Fibroblast of skin of left quadriceps (primary cell): ENCODE results near the gene GNG7.
"Not testable (repeated sequence)": the region's sequence is repeated elsewhere in the genome, so short reads cannot be mapped to it uniquely, and the experiment has no call there.

ENCODE experiments used
- DNase-seq, 2 experiments: peaks; one replicate each; pipeline ENCODE4 v3.0.0-alpha.2; 2013; ENCODE audit warnings: low read depth in 2 of 2

The GNG7 gene

DNA sequence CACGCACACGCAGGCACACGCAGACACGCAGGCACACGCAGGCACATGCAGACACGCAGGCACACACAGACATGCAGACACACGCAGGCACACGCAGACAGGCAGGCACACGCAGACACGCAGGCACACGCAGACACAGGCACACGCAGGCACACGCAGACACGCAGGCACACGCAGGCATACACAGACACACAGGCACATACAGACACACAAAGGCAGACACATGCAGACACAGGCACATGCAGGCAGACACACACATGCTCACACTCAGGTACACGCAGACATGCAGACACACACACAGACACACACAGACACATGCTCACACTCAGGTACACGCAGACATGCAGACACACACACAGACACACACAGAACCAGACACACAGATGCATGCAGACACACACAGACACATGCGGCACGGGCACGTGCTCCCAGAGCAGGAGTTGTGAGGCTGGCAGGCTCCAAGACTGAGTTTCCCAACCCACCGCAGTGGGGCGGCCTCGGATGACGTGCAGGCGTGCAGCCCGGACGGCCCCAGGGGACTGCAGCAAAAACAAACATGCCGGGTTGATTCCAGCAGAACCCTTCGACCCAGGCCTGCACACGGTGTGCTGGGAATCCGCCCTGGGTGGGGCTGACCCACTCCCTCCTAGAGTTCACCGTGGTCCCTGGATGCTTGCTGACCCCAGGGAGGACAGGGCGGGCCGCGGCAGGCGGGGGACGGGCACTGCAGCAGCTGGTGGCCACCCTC, 126.6 kb downstream of the GNG7 start:
- DNase-seq = no peak

DNA sequence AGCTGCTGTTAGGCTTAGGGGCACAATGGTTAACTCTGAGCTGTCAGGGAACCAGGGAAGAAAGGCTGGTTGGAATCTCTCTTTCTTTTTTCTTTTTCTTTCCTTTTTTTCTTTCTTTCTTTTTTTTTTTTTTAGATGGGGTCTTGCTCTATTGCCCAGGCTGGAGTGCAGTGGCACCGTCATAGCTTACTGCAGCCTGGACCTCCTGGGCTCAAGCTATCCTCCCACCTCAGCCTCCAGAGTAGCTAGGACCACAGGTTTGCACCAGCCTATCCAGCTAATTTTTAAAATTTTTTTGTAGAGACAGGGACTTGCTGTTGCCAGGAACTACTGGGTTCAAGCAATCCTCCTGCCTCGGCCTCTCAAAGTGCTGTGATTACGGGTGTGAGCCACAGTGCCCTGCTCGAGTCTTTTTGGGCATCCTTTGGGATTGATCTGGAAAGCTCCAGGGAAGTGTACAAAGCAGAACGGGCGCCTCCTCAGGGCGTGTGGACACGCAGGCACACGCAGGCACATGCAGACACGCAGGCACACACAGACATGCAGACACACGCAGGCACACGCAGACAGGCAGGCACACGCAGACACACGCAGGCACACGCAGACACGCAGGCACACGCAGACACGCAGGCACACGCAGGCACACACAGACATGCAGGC, 127.4 kb downstream of the GNG7 start:
- no peak for DNase-seq

DNA sequence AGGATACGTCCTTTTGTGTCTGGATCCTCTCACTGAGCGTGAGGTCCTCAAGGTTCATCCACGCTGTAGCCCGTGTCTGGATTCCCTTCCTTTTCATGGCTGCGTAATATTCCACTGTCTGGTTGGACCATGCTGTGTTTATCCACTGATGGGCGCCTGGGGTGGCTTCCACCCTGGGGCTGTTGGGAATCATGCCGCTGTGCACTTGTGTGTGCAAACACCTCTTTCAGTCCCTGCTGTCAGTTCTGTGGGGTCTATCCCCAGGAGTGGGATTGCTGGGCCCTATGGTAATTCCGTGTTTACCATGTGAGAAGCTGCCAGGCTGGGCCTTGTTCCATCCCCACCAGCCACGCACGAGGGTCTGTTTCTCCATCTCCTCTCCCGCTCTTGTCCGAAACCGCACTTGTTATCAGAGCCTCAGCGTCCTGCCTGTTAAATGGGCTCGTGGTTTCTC, 128.0 kb downstream of the GNG7 start:
- DNase-seq = no peak

DNA sequence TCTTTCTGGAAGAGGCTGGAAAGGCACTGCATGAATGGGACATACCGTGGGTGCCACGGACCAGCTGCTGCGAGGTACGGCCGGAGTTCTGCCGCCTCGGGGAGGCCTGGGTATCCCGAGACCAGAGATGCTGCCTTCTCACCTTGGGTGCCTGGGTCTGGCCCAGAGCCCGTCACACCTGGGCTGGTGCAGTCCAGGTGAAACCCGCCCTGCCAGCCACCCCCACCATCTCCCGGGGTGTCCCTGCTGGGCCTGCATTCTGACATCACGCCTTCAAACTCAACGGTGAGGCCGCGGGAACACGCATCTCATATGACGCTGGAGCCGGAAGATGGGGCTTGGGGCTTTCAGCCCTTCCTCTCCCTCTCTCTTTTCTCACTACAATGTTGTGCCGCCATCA, 128.6 kb downstream of the GNG7 start:
- no peak for DNase-seq

DNA sequence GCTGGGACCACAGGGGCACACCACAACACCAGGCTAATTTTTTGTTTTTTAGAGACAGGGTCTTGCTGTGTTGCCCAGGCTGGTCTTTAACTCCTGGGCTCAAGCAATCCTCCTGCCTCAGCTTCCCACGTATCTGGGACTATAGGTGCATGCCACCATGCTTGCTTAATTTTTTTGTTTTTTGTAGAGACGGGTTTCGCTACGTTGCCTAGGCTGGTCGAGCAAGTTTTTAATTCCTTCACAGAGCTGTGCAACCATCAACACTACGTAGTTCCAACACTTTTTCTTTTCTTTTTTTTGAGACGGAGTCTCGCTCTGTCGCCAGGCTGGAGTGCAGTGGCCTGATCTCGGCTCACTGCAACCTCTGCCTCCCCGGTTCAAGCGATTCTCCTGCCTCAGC, 130.3 kb downstream of the GNG7 start:
- not testable (repeated sequence) for DNase-seq

DNA sequence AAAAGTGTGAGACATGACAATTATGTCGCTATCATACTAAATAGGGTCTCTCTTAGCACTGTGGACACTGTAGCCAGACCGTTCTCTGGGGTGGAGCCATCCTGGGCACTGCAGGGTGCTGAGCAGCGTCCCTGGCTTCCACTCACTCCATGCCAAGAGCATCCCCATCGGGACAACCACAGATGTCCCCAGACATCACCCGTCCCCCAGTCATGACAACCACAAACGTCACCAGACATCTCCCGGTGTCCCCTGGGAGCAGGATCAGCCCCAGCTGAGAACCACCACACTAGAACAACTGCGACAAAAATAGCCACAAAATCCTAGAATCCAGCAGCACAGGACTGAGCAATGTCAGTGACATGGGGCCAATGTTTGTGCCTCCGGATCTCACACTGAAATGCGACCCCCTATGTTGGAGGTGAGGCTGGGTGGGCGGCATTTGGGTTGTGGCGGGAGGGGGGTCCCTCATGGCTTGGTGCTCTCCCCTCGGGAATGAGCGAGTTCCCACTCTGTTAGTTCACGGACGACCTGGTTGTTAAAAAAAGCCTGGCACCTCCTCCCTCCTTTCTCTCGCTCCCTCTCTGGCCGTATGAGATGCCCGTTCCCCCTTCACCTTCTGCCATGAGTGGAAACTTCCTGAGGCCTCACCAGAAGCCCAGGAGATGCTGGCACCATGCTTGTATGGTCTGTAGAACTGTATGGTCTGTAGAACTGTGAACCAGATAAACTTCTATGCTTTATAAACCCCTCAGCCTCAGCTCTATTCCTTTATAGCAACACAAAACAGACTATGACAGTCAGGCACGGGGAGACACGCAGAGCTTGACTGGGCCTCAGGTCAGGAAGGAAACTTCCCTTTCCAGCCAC, 132.7 kb downstream of the GNG7 start:
- DNase-seq = no peak

DNA sequence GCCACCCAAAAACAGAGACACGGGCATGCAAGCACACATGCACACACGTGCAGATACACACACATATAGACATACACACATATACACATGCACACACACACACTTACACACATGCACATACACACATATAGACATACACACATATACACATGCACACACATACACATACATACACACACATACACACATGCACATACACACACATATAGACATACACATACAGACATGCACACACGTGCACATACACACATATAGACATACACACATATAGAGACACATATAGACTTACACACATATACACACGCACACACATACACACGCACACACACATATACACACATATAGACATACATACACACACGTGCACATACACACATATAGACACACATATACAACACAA, 134.5 kb downstream of the GNG7 start:
- DNase-seq = no peak

DNA sequence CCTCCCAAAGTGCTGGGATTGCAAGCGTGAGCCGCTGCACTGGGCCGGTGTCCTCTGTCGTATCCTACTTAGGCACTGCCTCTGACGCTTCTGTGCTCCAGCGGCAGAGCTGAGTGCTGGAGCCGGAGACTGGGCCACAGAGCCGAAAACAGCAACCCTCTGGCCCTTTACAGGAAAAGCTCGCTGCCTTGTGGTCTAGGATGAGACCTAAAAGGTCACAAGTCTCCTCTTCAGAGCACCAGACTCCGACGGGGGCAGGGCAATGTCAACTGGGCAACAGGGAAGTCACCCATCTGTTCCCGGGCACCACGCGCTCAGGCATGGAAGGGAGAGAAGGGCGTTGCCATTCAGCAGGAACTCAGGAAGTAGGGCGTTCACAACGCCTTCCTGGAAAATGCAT, 134.9 kb downstream of the GNG7 start:
- no peak for DNase-seq

DNA sequence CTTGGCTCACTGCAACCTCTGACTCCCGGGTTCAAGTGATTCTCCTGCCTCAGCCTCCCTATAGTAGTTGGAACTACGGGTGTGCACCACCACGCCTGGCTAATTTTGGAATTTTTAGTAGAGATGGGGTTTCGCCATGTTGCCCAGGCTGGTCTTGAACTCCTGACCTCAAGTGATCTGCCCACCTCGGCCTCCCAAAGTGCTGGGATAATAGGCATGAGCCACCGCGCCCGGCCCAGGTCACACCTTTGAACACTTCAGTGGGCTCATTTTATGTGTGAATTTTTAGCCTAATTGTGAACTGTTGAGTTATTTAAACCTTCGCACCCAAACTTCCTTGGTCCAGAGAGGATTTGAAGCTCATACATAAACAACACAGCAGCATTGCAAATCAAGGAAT, 138.9 kb downstream of the GNG7 start:
- not testable (repeated sequence) for DNase-seq

DNA sequence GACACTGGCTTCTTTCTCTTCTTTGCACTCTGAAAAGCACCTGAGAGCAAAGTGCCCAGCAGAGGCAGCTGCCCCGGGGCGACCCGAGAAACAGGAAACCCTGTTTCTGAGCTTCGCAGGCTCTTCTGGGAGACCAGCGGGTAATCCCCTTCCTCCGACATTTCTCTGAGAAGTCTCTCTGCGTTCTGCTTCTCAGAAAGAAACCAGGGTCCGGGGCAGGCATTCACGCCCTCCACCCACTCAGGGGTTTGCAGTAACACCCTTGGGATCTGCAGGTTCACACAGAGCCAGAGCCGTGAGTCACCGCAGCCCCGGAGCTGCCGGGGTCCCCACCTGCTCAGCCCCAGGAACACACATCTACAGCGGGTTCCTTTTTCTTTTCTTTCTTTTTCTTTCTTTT, 140.6 kb downstream of the GNG7 start:
- no peak for DNase-seq

DNA sequence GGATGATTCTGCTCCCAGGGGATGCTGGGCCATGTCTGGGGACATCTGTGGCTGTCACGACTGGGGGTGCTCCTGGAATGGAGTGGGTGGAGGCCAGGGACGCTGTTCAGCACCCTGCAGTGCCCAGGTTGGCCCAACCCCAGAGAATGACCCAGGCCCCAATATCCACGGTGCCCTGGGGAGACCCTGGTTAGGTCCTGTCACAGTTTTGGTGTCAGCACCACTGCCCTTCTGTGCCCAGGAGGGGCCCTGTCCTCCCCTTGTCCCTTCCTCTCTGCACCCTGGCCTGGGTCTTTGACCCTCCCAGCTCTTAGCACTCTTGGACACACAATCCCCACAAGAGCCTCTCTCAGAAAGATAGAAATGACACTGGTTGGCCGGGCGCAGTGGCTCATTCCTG, 141.3 kb downstream of the GNG7 start:
- no peak for DNase-seq

DNA sequence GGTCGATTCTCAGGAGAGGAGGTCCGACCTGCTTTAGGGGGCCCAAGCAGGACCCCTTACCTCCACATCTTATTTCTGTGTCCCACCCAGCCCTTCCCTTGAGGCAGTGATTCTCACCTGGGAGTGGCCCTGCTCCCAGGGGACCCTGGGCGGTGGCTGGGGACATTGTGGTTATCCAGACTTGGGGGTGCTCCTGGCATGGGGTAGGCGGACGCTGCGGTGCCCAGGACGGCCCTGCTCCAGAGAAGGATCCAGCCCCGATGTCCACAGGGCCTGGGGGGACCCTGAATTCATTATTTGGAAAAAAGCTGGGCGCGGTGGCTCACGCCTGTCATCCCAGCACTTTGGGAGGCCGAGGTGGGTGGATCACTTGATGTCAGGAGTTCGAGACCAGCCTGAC, 142.1 kb downstream of the GNG7 start:
- no peak for DNase-seq

DNA sequence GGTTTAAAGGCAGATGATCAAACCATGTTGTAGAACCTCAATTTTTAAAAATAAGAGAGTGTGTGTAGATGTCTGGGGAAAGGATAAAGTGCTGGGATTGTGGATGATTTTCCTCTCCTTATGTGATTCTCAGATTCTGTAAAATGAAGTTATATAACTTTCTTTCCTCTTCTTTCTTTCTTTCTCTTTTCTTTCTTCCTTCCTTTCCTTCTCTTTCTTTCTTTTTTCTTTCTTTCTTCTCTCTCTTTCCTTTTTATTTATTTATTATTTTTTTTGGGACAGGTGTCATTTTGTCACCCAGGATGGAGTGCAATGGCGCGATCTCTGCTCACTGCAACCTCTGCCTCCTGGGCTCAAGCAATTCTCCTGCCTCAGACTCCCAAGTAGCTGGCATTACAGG, 144.0 kb downstream of the GNG7 start:
- no peak for DNase-seq

DNA sequence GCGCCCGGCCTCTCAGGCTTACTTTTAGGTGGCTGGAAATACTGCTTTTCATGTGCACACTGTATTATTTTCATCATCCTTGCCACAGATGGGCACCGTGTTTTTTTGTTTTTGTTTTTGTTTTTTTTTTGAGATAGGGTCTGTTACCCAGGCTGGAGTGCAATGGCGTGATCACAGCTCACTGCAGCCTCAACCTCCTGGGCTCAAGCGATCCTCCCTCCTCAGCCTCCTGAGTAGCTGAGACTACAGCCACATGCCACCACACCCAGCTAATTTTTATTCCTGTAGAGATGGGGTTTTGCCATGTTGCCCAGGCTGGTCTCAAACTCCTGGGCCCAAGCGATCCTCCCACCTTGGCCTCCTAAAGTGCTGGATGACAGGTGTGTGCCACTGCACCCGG, 144.4 kb downstream of the GNG7 start:
- not testable (repeated sequence) for DNase-seq

DNA sequence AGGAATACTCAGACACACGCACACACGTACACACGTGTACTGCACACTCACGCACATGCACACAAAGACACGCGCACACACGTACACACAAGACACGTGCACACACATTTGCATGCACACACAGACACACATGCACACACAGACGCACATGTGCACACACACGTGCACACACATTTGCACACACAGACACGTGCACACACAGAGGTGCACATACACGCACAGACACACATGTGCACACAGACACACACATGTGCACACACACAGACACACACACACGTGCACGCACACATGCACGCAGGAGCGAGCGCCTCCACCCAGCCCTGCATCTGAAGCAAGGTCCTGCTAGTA, 145.4 kb downstream of the GNG7 start:
- DNase-seq = no peak

DNA sequence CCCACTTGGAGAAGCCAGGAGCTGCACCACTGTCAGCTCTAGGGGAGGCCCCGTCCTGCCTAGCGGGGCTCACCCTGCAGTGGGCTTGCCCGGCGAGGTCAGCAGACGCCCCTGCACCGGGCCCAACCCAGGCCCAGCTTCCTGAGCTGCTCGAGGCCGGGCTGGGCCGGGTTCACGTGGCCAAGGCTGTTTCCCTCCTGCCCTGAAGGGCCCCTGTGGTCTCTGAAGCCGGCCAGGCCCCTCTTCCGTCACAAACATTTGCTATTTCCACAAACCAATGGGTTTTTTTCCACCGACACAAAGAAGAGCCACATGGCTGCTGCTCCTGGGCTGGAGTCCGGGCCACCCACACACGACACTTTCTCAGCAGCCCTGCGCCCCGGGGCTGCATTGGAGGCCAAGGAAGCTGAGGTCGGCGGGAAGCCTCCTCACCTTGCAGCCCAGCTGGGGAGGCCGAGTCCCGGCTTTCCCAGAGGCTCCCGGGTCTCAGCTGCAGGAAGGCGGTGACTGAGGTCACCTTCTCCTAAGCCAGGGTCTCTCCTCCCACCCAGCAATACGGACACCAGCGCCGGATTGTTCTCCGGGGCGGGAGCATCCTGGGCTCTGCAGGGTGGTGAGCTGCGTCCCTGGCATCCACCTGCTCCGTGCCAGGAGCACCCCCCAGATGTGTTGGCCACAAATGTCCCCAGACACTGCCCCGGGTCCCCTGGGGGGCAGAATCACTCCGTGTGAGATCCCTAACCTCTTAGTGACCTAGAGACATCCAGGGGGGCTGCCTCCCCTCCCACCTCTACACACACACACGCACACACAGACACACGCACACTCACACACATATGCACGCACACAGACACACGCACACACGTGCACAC, 146.0 kb downstream of the GNG7 start:
- no peak for DNase-seq

DNA sequence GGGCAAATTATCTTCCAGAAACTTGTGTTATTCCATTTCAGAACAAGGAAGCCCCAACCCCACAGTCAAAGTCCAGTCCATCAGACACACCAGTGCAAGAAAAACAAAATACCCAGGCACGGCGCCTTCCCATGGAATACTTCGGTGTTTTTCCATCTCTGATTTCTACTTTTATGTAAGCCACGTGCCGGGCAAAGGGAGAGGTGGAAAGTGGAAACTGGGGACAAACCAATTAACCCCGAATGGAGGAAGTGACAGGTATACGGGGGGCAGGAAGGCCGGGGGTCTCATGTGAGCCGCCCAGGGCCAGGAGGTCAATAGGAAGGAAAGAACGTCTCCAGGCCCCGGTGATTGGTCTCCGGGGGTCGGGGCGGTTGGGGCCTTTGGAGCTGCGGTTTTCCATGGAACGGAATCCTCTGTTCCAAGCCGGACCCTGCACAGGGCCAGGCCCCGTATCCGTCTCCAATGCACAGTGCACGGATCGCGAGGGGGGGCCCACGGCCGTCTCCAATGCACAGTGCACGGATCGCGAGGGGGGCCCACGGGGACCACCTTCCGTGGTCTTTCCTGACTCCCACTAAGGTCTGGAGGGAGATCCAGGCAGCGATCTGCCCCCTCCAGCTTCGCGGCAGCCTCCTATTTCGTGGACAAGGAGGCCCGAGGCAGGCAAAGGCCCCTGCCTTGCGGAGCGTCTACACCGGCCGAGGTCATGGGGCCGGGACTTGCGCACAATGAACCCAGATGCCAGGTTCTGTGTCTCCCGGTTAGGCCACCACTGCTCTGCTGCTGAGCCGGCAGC, 146.9 kb downstream of the GNG7 start:
- no peak for DNase-seq

DNA sequence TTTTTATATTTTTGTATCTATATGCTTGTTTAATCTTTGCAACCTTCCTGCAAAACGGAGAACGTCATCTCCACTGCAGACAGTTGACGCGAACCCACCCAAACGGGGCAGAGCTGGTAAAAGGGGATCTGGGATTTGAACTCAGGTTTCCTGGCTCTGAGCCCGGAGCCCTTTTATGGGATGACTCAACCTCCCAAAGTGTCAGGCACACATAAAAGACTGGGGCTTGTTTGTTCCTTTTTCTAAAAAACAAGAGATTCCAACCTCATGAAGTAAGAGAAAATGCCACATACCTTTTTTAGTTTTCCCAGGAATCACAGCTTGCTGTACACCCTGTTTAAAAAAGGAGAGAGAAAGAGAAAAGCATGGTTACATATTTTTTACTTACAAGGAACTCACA, 147.6 kb downstream of the GNG7 start:
- no peak for DNase-seq

DNA sequence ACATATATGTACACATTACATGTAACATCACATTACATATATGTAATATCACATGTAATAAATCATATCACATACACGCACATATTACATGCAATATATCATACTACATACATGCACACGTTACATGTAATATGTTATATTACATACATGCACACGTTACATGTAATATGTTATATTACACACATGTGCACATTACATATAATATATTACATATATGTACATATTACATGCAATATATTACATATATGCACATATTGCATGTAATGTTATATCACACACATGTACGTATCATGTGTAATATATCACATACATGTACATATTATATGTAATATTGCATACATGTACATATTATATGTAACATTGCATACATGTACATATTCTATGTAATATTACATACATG, 149.0 kb downstream of the GNG7 start:
- DNase-seq = no peak

DNA sequence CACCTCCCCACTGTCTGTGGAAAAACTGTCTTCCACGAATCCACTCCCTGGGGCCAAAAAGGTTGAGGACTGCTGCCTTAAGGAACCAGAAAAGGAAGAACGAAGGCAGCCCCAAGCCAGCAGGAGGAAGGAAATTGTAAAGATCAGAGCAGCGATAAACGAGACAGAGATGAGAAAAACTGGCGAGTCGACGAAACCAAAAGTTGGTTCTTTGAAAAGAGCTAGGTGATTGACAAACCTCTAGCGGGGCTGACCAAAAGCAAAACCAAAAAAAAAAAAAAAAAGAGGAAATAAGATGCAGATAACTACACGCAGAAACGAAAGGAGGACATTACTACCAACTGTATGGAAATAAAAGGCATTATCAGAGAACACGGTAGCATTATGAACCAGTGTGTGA, 149.6 kb downstream of the GNG7 start:
- no peak for DNase-seq

DNA sequence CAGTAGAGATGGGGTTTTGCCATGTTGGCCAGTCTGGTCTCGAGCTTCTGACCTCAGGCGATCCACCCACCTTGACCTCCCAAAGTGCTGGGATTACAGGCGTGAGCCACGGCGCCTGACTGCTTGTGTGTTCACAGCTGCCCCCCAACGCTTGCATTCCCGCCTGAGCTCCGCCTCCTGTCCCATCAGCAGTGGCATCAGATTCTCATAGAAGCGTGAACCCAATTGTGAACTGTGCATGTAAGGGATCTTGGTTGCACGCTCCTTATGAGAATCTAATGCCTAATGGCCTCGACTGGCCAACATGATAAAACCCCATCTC, 150.7 kb downstream of the GNG7 start:
- no peak for DNase-seq
